Activated CD4-positive, alpha-beta T cell treated with anti-CD3 and anti-CD28 coated beads, Interleukin-2, Interleukin-6, amounts not matched to agents 100 ng/mL and 50 ng/mL, durations not matched to agents 16 hours and 8 hours (primary cell): ENCODE measurements around the gene C2orf81.
A peak's percentile ranks its signal among the peaks of the same experiment; 100 is the strongest.

Experiments
- DNase-seq: peaks from one replicate; pipeline ENCODE4 v3.0.0-alpha.2; 2020

Gene C2orf81

GRCh38 chr2:74387346-74387745 lies 34.1 kb downstream of the C2orf81 start:
- peak; percentile 46 for DNase-seq

- no peak for DNase-seq
These were observed 36.0 kb downstream of the C2orf81 start for GRCh38 chr2:74385396-74385795.

GRCh38 chr2:74384051-74384450 lies 37.4 kb downstream of the C2orf81 start:
- no peak for DNase-seq

- no peak for DNase-seq
These were observed 38.2 kb downstream of the C2orf81 start for GRCh38 chr2:74383254-74383653.

GRCh38 chr2:74381751-74382150 lies 39.7 kb downstream of the C2orf81 start:
- no peak for DNase-seq

GRCh38 chr2:74379851-74380789 lies 41.3 kb downstream of the C2orf81 start, which contains the start of gene DCTN1:
DCTN1 (minus strand) TSS chr2:74380311; CDS start chr2:74380037, 274 bp downstream.
- peak; percentile 10 for DNase-seq

GRCh38 chr2:74378007-74378406 lies 43.4 kb downstream of the C2orf81 start:
- no peak for DNase-seq

GRCh38 chr2:74375838-74376237 lies 45.6 kb downstream of the C2orf81 start:
- DNase-seq: no peak

- DNase-seq: no peak
These were observed 46.8 kb downstream of the C2orf81 start for GRCh38 chr2:74374509-74375205.

GRCh38 chr2:74373985-74374384 lies 47.4 kb downstream of the C2orf81 start:
- no peak for DNase-seq

GRCh38 chr2:74373221-74373676 lies 48.2 kb downstream of the C2orf81 start:
- no peak for DNase-seq

- no peak for DNase-seq
These were observed 48.7 kb downstream of the C2orf81 start for GRCh38 chr2:74372674-74373073.

GRCh38 chr2:74371421-74371820 lies 50.0 kb downstream of the C2orf81 start:
- no peak for DNase-seq

GRCh38 chr2:74369976-74370375 lies 51.4 kb downstream of the C2orf81 start:
- no peak for DNase-seq

GRCh38 chr2:74368499-74368898 lies 52.9 kb downstream of the C2orf81 start:
- no peak for DNase-seq

GRCh38 chr2:74367789-74368188 lies 53.6 kb downstream of the C2orf81 start:
- no peak for DNase-seq

GRCh38 chr2:74366036-74366435 lies 55.4 kb downstream of the C2orf81 start:
- DNase-seq: no peak

- DNase-seq: no peak
These were observed 56.6 kb downstream of the C2orf81 start for GRCh38 chr2:74364533-74365505.
